Measurements from ENCODE around the gene PCF11.

Gene PCF11

GRCh38 chr11:83158965-83159901 lies 2.3 kb downstream of the PCF11 start:
- Mint-ChIP-seq H3K9me3 (no peaks in the 10 kb centered on the region), H3K4me1 (peaks cover 56% of the 10 kb centered on the region), H3K27ac (peak overlapping the region; percentile 98), H3K36me3 (peaks cover 55% of the 10 kb centered on the region), H3K4me3 (peak overlapping the region; percentile 93), H3K27me3 (peaks cover 5% of the 10 kb centered on the region)
- no peak for DNase-seq
- CTCF ChIA-PET = interaction anchor here (0.7 to 1.4 kb wide), 5 partner anchors 16 to 289 kb away, joined by 3 to 5 read pairs (median 3); partner anchors contain the start of gene DDIAS

- H3K4me3 Mint-ChIP-seq = peak overlapping the region; percentile 93
- peaks cover 59% of the 10 kb centered on the region for H3K36me3 Mint-ChIP-seq
- peaks cover 5% of the 10 kb centered on the region for H3K27me3 Mint-ChIP-seq
- peak overlapping the region; percentile 98 for H3K27ac Mint-ChIP-seq
- DNase-seq = no peak
- no peaks in the 10 kb centered on the region for H3K9me3 Mint-ChIP-seq
- H3K4me1 Mint-ChIP-seq = peaks cover 54% of the 10 kb centered on the region
- CTCF ChIA-PET = interaction anchor here (0.7 to 1.4 kb wide), 3 partner anchors 90 to 290 kb away, joined by 3 to 5 read pairs (median 3); partner anchors contain the start of gene DDIAS
Observed at GRCh38 chr11:83159902-83160865, 3.3 kb downstream of the PCF11 start.

- Mint-ChIP-seq H3K9me3 (no peaks in the 10 kb centered on the region), H3K27ac (peak overlapping the region; percentile 77), H3K27me3 (peaks cover 5% of the 10 kb centered on the region), H3K36me3 (peaks cover 72% of the 10 kb centered on the region), H3K4me1 (peaks cover 55% of the 10 kb centered on the region), H3K4me3 (peak overlapping the region; percentile 42)
- DNase-seq = no peak
- CTCF ChIA-PET = interaction anchor here (1.3 kb wide), 1 partner anchor 257 kb away, joined by 3 read pairs; no protein-coding TSS in a partner anchor
Observed at GRCh38 chr11:83161610-83162199, 4.8 kb downstream of the PCF11 start.

- Mint-ChIP-seq H3K27ac (peak overlapping the region; percentile 77), H3K4me1 (peaks cover 57% of the 10 kb centered on the region), H3K36me3 (peaks cover 72% of the 10 kb centered on the region), H3K4me3 (peak overlapping the region; percentile 42), H3K9me3 (no peaks in the 10 kb centered on the region), H3K27me3 (no peaks in the 10 kb centered on the region)
- CTCF ChIA-PET = interaction anchor here (1.3 kb wide), 1 partner anchor 258 kb away, joined by 3 read pairs; no protein-coding TSS in a partner anchor
- DNase-seq = no peak
Observed at GRCh38 chr11:83162377-83162776, 5.4 kb downstream of the PCF11 start.

GRCh38 chr11:83166193-83166866 lies 9.4 kb downstream of the PCF11 start:
- no peak overlapping the region for H3K4me3 Mint-ChIP-seq
- H3K9me3 Mint-ChIP-seq = no peaks in the 10 kb centered on the region
- H3K36me3 Mint-ChIP-seq = peaks cover 75% of the 10 kb centered on the region
- no peak for DNase-seq
- H3K27ac Mint-ChIP-seq = no peak overlapping the region
- peaks cover 75% of the 10 kb centered on the region for H3K4me1 Mint-ChIP-seq
- no peaks in the 10 kb centered on the region for H3K27me3 Mint-ChIP-seq
- CTCF ChIA-PET = no interaction called here

- H3K9me3 Mint-ChIP-seq = no peaks in the 10 kb centered on the region
- H3K27me3 Mint-ChIP-seq = no peaks in the 10 kb centered on the region
- H3K4me3 Mint-ChIP-seq = no peak overlapping the region
- H3K4me1 Mint-ChIP-seq = peaks cover 76% of the 10 kb centered on the region
- DNase-seq = no peak
- H3K36me3 Mint-ChIP-seq = peaks cover 73% of the 10 kb centered on the region
- no peak overlapping the region for H3K27ac Mint-ChIP-seq
- CTCF ChIA-PET = no interaction called here
Observed at GRCh38 chr11:83168756-83169155, 11.8 kb downstream of the PCF11 start.

- Mint-ChIP-seq H3K4me1 (peaks cover 76% of the 10 kb centered on the region), H3K9me3 (no peaks in the 10 kb centered on the region), H3K36me3 (peaks cover 71% of the 10 kb centered on the region), H3K27me3 (no peaks in the 10 kb centered on the region), H3K4me3 (peak overlapping the region; percentile 47), H3K27ac (no peak overlapping the region)
- CTCF ChIA-PET = no interaction called here
- DNase-seq = no peak
Observed at GRCh38 chr11:83170865-83171264, 13.9 kb downstream of the PCF11 start.

GRCh38 chr11:83172551-83172950 lies 15.6 kb downstream of the PCF11 start:
- Mint-ChIP-seq H3K27ac (no peak overlapping the region), H3K4me3 (no peak overlapping the region), H3K27me3 (no peaks in the 10 kb centered on the region), H3K36me3 (peaks cover 67% of the 10 kb centered on the region), H3K4me1 (peaks cover 72% of the 10 kb centered on the region), H3K9me3 (no peaks in the 10 kb centered on the region)
- no peak for DNase-seq
- CTCF ChIA-PET = interaction anchor here (0.7 kb wide), 1 partner anchor 16 kb away, joined by 3 read pairs; no protein-coding TSS in a partner anchor

GRCh38 chr11:83174008-83174407 lies 17.1 kb downstream of the PCF11 start:
- CTCF ChIA-PET = interaction anchor here (1.5 kb wide), 1 partner anchor 15 kb away, joined by 3 read pairs; no protein-coding TSS in a partner anchor
- Mint-ChIP-seq H3K9me3 (no peaks in the 10 kb centered on the region), H3K27me3 (no peaks in the 10 kb centered on the region), H3K4me1 (peaks cover 59% of the 10 kb centered on the region), H3K27ac (peak overlapping the region; percentile 62), H3K36me3 (peaks cover 62% of the 10 kb centered on the region), H3K4me3 (no peak overlapping the region)
- no peak for DNase-seq

GRCh38 chr11:83175815-83176214 lies 18.9 kb downstream of the PCF11 start:
- CTCF ChIA-PET = interaction anchor here (0.6 kb wide), 1 partner anchor 121 kb away, joined by 3 read pairs; no protein-coding TSS in a partner anchor
- H3K4me3 Mint-ChIP-seq = no peak overlapping the region
- no peaks in the 10 kb centered on the region for H3K27me3 Mint-ChIP-seq
- no peak overlapping the region for H3K27ac Mint-ChIP-seq
- peaks cover 44% of the 10 kb centered on the region for H3K4me1 Mint-ChIP-seq
- H3K36me3 Mint-ChIP-seq = peaks cover 55% of the 10 kb centered on the region
- H3K9me3 Mint-ChIP-seq = no peaks in the 10 kb centered on the region
- no peak for DNase-seq

GRCh38 chr11:83181815-83182214 lies 24.9 kb downstream of the PCF11 start:
- no peak for DNase-seq
- Mint-ChIP-seq H3K36me3 (peaks cover 55% of the 10 kb centered on the region), H3K9me3 (no peaks in the 10 kb centered on the region), H3K27ac (no peak overlapping the region), H3K27me3 (no peaks in the 10 kb centered on the region), H3K4me3 (no peak overlapping the region), H3K4me1 (peaks cover 5% of the 10 kb centered on the region)
- CTCF ChIA-PET = no interaction called here

GRCh38 chr11:83185767-83186166 lies 28.8 kb downstream of the PCF11 start:
- no peaks in the 10 kb centered on the region for H3K4me1 Mint-ChIP-seq
- DNase-seq = no peak
- H3K9me3 Mint-ChIP-seq = no peaks in the 10 kb centered on the region
- no peaks in the 10 kb centered on the region for H3K27me3 Mint-ChIP-seq
- H3K27ac Mint-ChIP-seq = no peak overlapping the region
- CTCF ChIA-PET = no interaction called here
- no peak overlapping the region for H3K4me3 Mint-ChIP-seq
- peaks cover 43% of the 10 kb centered on the region for H3K36me3 Mint-ChIP-seq

- peaks cover 39% of the 10 kb centered on the region for H3K36me3 Mint-ChIP-seq
- H3K27me3 Mint-ChIP-seq = no peaks in the 10 kb centered on the region
- H3K4me1 Mint-ChIP-seq = peaks cover 8% of the 10 kb centered on the region
- CTCF ChIA-PET = no interaction called here
- no peak overlapping the region for H3K4me3 Mint-ChIP-seq
- no peaks in the 10 kb centered on the region for H3K9me3 Mint-ChIP-seq
- no peak overlapping the region for H3K27ac Mint-ChIP-seq
- DNase-seq = no peak
Observed at GRCh38 chr11:83187465-83187864, 30.5 kb downstream of the PCF11 start.
